H1 (cell line): ENCODE data around the gene GSTT2.

ENCODE experiments used
- CTCF ChIP-seq, 3 experiments: IDR thresholded peaks; 1 replicate in 2 of 3; 2 replicates in 1 of 3; pipeline versions ENCODE4 v1.5.1 to v1.6.1; 2011; ENCODE audit warnings: low read length in 3 of 3, mild to moderate bottlenecking in 3 of 3, inconsistent platforms in 2 of 3, low read depth in 1 of 3, moderate library complexity in 1 of 3; ENCODE audit not compliant: insufficient read depth in 1 of 3; ENCODE audit errors: control extremely low read depth in 1 of 3
- POLR2A ChIP-seq, 2 experiments: IDR thresholded peaks; 1 replicate in 1 of 2; 2 replicates in 1 of 2; pipeline ENCODE4 v1.6.1; 2011; ENCODE audit warnings: low read depth in 2 of 2, low read length in 2 of 2, mild to moderate bottlenecking in 2 of 2; ENCODE audit errors: control extremely low read depth in 1 of 2
- TF ChIP-seq, protein P1 (sequence below): IDR thresholded peaks from 2 replicates; pipeline ENCODE4 v1.6.1; 2011; ENCODE audit warnings: low read depth, mild to moderate bottlenecking, low read length; ENCODE audit not compliant: insufficient read depth

DNA sequence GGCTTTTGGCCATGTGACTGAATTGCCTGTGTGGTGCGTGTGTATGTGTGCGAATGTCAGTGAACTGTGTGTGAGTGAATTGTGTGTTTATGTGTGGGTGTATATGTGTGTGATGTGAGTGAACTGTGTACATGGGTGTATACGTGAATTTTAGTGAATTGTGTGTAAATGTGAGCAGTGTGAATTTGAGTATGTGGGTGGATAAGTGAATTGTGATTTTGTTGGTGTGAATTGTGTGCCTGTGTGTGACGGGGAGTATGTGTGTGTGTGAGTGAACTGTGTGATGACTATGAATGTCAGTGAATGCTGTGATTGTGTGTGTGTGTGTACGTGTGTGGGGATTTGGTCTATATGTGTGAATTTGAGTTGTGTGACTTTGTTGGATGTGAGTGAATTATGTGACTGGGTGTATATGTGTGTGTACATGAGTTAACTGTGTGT, 9.7 kb upstream of the GSTT2 start:
- no peak for TF ChIP-seq CTCF (IDR thresholded peaks at IDR 0.05; ENCODE audit: control extremely low read depth in 1 of 3, insufficient read depth in 1 of 3, low read depth in 1 of 3, low read length in 3 of 3)
- peak in 1 of 2 experiments; percentile 54; a peak in 1 of 3 replicates for TF ChIP-seq POLR2A (IDR thresholded peaks at IDR 0.05; ENCODE audit: control extremely low read depth in 1 of 2, low read depth in 2 of 2, low read length in 2 of 2)
- TF ChIP-seq, protein P1, sequence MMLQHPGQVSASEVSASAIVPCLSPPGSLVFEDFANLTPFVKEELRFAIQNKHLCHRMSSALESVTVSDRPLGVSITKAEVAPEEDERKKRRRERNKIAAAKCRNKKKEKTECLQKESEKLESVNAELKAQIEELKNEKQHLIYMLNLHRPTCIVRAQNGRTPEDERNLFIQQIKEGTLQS, result no peak
